Stimulated activated CD4-positive, alpha-beta T cell treated with anti-CD3 and anti-CD28 coated beads, TNF-alpha, amount 100 ng/mL, for 1 hour (primary cell): ENCODE results near the gene ZNF316.
"Not testable (repeated sequence)": the region's sequence is repeated elsewhere in the genome, so short reads cannot be mapped to it uniquely, and the experiment has no call there.

ENCODE experiments used
- DNase-seq, 3 donors: peaks; one replicate each; pipeline ENCODE4 v3.0.0-alpha.2; 2020; ENCODE audit warnings: low read depth in 3 of 3, low spot score in 1 of 3

Gene ZNF316

DNA sequence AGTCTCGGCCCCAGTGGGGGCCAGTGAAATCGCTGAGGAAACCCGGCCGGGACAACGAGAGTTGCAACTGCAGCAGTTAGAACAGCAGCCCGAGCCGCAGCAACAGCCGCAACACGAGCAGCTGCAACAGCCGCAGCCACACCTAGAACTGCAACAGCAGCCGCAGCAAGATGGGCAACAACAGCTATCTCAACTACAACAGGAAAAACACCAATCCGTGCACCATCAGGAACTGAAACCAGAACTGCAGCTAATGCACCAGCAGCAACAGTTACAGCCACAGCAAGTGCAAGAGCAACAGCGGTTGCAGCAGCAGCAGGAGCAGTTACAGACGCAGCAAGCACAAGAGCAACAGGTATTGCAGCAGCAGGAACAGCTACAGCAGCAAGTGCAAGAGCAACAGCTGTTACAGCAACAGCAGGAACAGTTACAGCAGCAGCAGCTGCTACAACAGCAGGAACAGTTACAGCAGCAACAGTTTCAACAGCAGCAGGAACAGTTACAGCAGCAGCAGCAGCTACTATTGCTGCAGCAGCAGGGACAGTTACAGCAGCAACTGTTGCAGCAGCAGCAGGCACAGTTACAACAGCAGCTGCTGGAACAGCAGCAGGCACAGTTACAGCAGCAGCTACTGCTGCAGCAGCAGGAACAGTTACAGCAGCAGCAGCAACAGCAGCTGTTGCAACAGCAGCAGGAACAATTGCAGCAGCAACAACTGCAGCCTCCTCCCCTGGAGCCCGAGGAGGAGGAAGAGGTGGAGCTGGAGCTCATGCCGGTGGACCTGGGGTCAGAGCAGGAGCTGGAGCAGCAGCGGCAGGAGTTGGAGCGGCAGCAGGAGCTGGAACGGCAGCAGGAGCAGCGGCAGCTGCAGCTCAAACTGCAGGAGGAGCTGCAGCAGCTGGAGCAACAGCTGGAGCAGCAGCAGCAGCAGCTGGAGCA lies 15.7 kb upstream of the ZNF316 start:
- DNase-seq: no peak

DNA sequence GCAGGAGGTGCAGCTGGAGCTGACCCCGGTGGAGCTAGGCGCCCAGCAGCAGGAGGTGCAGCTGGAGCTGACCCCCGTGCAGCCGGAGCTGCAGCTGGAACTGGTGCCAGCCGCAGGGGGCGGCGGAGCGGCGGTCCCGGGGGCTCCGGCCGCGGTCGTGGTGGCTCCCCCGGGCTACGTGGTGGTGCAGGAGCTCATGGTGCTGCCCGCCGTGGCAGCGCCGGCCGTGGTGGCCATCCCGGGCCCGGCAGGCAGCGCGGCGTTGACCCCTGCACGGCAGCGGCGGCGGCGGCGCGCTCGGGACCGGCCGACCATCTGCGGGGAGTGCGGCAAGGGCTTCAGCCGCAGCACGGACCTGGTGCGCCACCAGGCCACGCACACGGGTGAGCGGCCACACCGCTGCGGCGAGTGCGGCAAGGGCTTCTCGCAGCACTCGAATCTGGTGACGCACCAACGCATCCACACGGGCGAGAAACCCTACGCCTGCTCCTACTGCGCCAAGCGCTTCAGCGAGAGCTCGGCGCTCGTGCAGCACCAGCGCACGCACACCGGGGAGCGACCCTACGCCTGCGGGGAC lies 14.9 kb upstream of the ZNF316 start:
- DNase-seq: no peak

DNA sequence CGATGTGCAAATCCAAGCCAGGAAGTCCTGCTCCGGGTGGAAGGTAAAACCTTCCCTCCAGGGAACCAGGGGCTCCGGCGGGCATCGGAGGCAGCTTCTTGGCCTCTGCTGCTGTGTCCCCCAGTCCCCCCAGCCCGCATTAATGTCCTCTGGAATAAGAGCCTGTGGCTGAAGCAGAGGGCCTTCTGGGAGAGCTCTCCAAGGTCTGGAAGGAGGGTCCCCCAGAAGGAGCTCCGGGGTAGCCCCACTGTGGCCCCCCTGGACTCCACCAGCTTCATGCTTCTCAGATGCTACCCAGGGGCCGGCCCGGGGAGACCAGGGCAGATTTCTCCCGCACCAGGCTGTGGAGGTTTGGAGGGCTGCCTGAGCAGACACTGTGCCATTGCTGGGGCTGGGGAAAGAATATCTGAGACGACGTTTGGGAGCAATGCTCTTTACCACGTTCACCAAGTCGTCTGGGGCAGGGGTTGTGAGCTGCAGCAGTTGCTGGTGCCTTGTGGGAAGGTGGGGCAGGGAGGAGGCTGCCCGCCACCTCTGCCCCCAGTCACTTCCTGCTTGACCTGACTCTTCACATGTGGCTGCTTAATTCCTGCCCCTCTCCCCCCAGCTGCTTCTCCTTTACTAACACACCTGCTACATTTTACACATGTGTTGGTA lies 13.4 kb upstream of the ZNF316 start:
- DNase-seq: no peak

DNA sequence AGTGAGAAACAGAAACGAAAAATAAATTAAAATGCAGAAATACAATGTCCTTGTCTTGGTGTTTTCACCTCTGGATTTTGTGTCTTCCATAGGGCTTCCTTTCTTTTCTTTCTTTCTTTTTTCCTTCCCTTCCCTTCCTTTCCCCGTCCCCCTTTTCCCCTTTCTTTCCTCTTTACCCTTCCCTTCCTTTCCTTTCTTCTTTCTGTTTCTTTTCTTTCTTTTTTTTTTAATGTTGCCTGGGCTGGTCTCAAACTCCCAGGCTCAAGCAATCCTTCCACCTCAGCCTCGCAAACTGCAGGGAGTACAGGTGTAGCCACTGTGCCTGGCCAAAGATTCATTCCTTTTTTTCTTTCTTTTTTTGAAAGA lies 12.9 kb upstream of the ZNF316 start:
- no peak for DNase-seq

DNA sequence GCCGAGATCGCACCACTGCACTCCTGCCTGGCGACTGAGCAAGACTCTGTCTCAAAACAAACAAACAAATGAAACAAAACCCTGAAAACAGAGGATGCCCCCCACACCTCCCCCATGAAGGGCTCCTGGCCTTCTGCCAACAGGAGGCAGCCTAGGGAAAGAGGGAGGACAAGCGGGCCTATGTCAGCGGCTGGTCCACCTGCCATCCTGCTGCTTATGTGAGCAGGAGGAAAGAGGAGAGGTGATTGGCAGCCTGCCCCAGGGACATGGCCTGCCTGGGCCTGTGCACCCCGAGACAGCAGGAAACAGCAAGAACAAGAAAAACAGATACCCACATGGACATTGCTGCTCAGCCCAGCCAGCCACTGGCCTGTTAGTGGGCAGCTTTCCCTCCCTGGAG lies 9.1 kb upstream of the ZNF316 start:
- no peak for DNase-seq

DNA sequence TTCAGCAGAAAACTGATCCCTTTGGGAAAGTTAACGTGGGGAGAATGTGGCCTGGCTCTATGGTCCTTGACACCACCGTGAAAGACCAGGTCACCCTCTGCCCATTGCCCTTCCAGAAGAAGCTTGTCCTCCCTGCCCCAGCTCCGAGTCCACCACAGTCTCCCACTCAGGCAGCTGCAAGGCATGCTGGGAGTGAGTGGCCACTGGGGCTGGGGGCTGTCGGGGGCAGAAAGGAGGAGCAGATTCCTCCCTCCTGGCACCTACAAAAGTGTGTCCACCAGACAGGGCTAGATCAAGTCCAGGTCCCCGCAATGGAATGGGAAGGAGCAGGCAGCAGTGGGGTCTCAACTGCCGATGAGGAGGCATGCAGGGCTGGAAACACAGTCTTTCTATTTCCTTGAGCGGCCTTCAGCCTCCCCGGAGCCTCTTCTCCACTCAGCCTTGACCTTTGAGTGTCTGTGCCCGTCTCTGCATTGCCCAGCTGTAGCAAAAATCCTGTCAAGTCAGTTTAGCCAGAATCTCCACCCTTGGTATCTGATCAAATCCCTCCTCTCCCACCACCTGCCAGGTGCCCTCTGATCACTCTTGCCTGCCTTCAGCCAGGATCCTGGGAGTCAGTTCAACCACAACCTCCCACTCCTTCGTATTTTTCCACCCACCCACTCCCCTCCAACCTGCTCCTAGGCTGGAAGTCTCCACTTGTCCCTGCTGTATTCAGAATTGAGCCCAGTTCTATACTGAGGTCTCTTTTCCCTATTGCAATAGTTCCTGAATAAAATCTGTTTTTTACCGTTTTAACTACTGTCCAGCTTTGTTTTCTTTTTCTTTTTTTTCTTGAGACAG lies 6.9 kb upstream of the ZNF316 start:
- DNase-seq: no peak

DNA sequence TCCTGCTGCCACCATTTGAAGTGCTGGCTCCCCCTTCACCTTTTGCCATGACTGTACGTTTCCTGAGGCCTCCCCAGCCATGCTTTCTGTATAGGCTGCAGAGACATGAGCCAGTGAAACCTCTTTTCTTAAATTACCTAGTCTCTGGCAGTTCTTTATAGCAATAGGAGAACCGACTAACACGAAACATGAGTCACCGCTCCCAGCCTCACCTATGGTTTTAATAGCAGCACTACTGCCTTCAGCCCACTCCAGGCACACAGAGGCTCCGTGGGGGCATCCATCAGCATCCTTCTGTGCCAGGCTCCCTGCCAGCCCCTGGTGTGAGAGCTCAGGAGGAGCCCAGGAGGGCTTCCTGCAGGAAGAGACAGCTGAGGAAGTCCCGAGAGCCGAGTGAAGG lies 5.5 kb upstream of the ZNF316 start:
- DNase-seq: no peak

DNA sequence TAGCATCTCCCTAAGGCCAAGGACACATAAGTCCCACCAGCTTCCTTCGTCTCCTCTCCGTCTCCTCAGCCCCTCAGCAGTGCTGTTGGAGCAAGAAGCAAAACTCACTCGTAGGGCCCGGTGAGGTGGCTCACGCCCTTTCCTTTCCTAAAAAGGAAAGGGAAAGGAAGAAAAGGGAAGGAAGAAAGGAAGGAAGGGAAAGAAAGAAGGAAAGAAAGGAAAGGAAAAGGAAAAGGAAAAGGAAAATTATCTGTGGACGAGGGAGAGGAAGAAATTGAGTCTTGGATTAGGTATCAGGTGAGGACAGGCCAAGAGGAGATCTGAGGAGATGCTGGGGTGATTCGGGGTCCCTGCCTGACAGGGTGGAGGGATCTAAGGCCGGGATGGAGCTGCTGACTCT lies 3.1 kb upstream of the ZNF316 start:
- DNase-seq: no peak

DNA sequence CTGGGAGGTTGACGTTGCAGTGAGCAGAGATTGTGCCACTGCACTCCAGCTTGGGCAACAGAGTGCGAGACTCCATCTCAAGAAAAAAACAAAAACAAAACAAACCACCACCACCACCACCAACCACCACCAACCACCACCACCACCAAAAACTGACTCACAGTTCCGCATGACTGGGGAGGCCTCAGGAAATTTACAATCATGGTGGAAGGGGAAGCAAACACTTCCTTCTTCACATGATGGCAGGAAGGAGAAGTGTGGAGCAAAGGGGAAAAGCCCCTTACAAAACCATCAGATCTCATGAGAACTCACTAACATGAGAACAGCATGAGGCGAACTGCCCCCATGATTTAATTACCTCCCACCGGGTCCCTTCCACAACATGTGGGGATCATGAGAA lies 2.1 kb upstream of the ZNF316 start:
- not testable (repeated sequence) for DNase-seq

DNA sequence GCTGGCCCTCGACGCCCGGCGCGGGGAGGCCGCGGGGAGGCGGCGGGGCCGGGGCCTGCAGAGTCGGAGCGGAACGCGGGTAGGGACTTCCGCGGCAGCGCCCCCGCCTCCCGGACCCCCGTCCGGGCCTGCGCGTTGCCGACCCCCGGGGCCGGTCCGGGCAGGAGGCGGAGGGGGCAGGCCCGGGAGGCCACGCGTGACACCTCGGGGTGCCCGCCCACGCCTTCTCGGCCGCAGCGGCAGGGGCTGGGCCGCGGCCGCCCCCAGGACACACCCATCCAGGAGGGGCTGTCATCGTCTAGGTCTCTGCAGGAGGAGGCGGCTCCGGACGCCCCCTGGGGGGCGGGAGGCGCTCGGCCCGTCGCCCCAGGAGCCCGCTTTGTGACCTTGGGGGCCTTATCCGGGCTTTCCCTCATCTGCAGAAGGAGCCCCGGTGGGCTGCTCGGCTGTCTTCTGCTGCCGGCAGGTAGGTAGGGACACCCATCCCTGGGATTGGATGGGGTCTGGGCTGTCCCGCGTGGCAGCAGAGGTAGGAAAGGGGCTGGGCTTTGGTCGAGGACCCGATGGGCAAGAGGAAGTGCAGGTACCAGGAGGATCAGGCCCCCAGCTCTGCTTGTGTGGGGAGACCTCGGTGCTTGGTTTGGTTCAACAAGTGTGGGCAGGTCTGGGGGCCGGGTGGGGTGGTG lies 569 bp downstream of the ZNF316 start:
- peak in 2 of 3 donors; percentile 18 to 34 for DNase-seq

DNA sequence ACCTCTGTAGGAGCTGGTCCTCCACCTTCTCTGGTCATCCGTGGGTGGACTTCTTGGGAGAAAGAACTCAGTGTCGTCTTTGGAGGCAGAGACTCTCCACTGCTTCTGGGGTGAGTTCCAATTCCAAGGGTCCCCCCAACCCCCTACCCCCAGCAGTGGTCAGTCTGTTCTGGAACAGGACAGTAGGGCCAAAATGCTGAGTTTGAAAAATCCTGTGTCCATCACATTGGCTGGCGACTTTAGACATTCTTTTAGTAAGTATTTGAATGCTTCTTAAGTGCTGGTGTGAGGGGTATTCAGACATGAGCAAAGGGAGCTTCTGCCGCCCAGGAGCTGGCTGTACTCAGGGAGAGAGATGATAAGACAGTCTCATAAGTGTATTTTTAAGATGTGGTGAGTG lies 1.9 kb downstream of the ZNF316 start:
- DNase-seq: no peak

DNA sequence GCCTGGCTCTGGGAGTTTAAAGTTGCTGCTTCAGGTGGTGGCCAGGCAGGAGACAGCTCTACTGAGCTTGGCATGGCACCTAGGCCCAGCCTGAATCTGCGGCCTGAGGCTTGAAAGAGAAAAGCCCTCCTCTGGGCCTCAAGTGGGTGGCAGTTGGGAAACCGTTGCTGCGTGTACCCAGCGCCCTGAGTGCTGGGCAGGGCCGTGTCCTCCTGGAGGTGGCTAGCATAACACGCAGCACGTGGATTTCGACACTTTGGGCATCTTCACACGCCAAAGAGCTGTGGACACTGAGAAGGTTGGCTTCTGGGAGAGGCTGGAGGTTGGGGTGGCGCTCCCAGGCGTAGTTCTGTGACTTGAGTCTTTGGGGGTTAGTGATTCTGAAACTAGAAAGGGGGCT lies 2.5 kb downstream of the ZNF316 start:
- no peak for DNase-seq

DNA sequence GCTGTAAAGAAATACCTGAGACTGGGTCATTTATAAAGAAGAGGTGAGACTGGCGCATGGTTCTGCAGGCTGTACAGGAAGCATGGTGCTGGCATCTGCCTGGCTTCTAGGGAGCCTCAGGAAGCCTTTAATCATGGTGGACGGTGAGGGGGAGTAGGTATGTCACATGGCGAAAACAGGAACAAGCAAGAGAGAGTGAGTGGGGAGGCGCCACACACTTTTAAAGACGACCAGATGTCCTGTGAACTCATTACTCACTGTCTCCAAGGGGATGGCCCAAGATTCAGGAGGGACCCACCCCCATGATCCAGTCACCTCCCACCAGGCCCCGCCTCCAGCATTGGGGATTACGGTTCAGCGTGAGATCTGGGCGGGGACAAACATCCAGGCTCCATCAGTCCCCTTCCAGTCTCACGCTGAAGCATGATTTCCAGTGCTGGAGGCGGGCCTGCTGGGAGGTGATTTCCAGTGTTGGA lies 3.2 kb downstream of the ZNF316 start:
- DNase-seq: no peak

DNA sequence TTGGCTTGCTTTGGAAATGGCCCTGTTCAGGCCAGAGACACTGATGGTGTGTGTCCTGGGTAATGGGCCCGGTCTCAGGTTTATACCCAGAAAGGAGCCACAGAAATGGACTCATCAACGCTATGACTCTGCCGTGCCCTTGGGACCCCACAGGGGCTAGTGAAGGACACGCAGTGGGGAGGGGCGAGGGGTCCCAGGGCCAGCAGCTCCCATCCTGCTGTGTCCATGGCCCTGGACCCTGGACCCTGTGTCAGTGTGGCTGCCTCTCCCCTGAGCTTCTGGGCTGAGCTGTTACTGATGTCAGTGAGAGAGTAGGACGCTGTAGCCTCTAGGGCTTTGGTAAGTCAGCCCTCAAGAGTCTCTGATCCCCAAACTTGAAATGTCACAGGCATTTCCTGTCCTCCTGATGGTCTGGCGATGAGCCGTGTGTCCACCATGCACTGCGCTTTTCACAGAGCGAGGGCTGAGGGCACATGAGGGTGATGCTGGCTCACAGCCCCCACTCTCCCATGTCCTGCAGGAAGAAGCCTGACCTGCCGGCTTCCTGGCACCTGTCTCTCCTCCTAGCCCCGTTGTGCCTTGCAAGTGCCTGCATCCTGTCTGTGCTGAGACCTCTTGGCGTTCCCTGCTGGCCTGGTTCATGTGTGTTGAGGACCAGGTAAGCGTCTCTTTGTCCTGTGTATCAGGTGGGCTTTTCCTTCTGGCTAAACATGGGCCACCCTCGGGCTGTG lies 4.4 kb downstream of the ZNF316 start:
- DNase-seq: no peak

DNA sequence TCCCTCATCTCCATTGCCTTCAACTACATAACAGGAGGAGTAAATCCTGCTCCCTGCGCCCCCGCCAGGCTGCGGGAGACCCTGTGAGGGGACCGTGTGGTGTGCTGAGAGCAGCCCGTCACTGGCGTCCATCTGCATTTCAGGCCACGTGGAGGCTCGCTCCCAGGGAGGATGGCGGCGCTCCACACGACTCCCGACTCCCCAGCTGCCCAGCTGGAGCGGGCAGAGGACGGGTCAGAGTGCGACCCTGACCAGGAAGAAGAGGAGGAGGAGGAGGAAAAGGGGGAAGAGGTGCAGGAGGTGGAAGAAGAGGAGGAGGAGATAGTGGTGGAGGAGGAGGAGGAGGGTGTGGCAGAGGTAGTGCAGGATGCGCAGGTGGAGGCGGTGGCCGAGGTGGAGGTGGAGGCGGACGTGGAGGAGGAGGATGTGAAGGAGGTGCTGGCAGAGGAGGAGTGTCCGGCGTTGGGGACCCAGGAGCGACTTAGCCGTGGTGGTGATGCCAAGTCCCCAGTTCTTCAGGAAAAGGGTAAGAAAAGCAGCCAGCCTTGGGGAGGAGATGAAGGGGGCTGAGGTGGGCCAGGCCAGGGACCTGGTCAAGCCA lies 5.2 kb downstream of the ZNF316 start:
- no peak for DNase-seq

DNA sequence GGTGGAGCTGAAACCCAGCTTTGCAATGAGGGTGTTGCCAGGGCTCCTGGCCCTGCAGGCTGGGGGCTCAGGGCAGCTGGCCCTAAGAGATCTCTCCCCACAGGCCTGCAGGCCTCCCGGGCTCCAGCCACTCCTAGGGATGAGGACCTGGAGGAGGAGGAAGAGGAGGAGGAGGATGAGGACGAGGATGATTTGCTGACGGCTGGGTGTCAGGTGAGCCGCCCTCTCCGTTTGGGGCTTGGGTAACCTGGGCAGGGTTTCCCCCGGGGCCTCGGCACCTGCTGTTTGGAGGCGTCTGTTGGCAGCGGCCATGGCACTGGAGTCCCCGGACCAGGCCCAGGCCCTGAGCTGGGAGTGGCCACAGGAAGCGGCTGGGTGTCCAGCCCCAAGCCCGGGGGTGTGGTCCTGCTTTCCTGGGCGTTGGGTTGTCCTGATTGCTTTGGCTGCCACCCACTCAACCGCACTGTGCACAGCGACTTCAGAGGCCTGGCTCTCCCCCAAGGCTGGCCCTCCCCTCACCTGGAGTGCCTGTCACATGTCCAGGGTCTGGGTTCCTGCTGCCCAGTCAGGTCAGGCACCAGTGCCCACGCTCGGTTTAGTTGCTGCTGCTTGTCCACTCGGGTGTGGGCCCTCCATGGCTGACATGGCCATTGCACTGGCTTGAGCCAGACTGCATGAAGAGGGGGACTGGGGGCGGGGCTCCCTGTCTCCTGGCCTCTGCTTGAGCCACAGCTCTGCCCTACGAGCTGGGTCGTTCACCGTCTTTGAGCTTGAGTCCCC lies 5.9 kb downstream of the ZNF316 start:
- DNase-seq: no peak

DNA sequence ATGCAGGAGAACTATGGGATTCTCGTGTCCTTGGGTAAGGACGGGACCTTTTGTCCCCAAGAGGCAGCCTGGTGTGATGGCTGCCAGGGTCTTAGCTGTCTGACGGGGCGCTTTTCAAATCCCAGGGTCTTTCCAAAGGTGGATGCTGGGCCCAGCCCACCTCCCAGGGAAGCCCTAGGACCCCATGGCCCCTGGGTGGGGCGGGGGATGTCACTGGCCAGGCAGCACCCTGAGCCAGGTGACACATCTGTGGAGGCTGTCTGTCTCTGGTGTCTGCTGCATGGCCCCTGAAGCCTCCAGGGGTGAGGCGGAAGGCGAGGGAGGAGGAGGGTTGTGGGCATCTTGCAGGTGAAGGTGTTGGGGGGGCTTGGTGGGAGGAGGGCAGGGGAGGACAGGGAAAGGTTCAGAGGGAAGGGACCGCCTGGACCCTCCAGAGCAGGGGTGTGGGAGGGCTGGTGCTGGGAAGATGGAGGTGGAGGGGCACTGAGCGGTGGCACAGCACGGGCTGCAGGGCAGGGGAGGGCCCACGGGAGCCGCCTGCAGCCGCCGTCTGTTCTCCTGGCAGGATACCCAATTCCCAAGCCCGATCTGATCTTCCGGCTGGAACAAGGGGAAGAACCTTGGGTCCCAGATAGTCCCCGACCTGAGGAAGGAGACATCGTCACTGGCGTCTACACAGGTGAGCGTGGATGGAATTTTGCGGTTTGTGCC lies 7.0 kb downstream of the ZNF316 start:
- no peak for DNase-seq

DNA sequence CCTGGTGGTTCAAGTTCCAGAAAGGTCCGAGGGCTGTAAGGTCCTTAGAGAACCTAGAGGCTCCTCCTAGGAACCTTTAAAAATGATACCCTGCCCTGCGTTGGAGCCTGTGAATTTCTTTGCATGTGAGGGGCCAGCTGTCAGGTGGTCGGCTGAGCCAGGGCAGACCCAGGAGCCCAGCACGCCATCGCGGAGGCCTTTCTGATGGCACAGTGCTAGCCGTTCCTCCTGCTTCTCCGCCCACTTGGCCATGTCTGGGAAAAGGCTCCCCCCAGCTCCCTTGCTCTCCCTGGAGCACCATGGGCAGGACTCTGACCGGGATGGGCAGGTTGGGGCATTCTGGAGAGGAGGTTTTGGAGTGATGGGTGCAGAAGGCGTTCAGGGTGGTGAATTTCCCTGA lies 7.6 kb downstream of the ZNF316 start:
- no peak for DNase-seq
